HG03565 (cell line): ENCODE data around the gene GCKR.
A peak's percentile ranks its signal among the peaks of the same experiment; 100 is the strongest.

Experiments
- ATAC-seq: cut with Tn5 transposase; IDR thresholded peaks from one replicate; pipeline ENCODE4 v1.9.1; 2021; ENCODE audit warnings: mild to moderate bottlenecking, moderate library complexity; ENCODE audit not compliant: unreplicated experiment

The GCKR gene

GRCh38 chr2:27496357-27497287 is at the start of gene GCKR:
TSS of gene GCKR (plus strand) at chr2:27496839. CDS start at chr2:27496905, 66 bp downstream.
- no peak for ATAC-seq

- no peak for ATAC-seq
Observed at GRCh38 chr2:27448381-27448780, 48.3 kb upstream of the GCKR start.

GRCh38 chr2:27451095-27451494 is 45.5 kb upstream of the GCKR start:
- ATAC-seq = no peak

GRCh38 chr2:27453968-27454367 is 42.7 kb upstream of the GCKR start:
- ATAC-seq = no peak

- no peak for ATAC-seq
Observed at GRCh38 chr2:27461118-27461517, 35.5 kb upstream of the GCKR start.

- no peak for ATAC-seq
Observed at GRCh38 chr2:27464443-27464842, 32.2 kb upstream of the GCKR start.

- ATAC-seq = no peak
Observed at GRCh38 chr2:27471961-27472360, 24.7 kb upstream of the GCKR start.

- ATAC-seq = no peak
Observed at GRCh38 chr2:27485496-27485895, 11.1 kb upstream of the GCKR start.

- ATAC-seq = no peak
Observed at GRCh38 chr2:27489118-27489497, 7.5 kb upstream of the GCKR start.

GRCh38 chr2:27489498-27490397 is 6.9 kb upstream of the GCKR start, which contains the start of gene IFT172:
TSS of gene IFT172 (minus strand) at chr2:27489743. CDS start at chr2:27489653, 90 bp downstream.
- ATAC-seq = peak; percentile 91

- ATAC-seq = no peak
Observed at GRCh38 chr2:27492557-27492956, 4.1 kb upstream of the GCKR start.

- no peak for ATAC-seq
Observed at GRCh38 chr2:27493948-27494283, 2.7 kb upstream of the GCKR start.

GRCh38 chr2:27494284-27494943 is 2.2 kb upstream of the GCKR start:
- no peak for ATAC-seq

GRCh38 chr2:27494944-27495554 is 1.6 kb upstream of the GCKR start, which contains the start of gene FNDC4:
TSS of gene FNDC4 (minus strand) at chr2:27495200. CDS start at chr2:27494679, 521 bp downstream.
- no peak for ATAC-seq

GRCh38 chr2:27495840-27496356 is 741 bp upstream of the GCKR start:
- no peak for ATAC-seq

- no peak for ATAC-seq
Observed at GRCh38 chr2:27497288-27497627, 619 bp downstream of the GCKR start.

GRCh38 chr2:27498975-27499374 is 2.3 kb downstream of the GCKR start:
- no peak for ATAC-seq

- ATAC-seq = no peak
Observed at GRCh38 chr2:27501042-27501441, 4.4 kb downstream of the GCKR start.

GRCh38 chr2:27502142-27502541 is 5.5 kb downstream of the GCKR start:
- ATAC-seq = no peak

- no peak for ATAC-seq
Observed at GRCh38 chr2:27506587-27506986, 9.9 kb downstream of the GCKR start.
